GM18507 (cell line): ENCODE data around the gene LHB.
"Not testable (repeated sequence)": the region's sequence is repeated elsewhere in the genome, so short reads cannot be mapped to it uniquely, and the experiment has no call there.

Experiments used
- DNase-seq: peaks from one replicate; pipeline ENCODE4 v3.0.0; 2011; ENCODE audit warnings: low read depth; ENCODE audit not compliant: insufficient read length; ENCODE audit errors: extremely low spot score
- FAIRE-seq: peaks from 2 replicates; lab custom pipeline; 2011; peaks lifted over from hg19 to GRCh38; lab: Jason Lieb, UNC

The LHB gene

DNA sequence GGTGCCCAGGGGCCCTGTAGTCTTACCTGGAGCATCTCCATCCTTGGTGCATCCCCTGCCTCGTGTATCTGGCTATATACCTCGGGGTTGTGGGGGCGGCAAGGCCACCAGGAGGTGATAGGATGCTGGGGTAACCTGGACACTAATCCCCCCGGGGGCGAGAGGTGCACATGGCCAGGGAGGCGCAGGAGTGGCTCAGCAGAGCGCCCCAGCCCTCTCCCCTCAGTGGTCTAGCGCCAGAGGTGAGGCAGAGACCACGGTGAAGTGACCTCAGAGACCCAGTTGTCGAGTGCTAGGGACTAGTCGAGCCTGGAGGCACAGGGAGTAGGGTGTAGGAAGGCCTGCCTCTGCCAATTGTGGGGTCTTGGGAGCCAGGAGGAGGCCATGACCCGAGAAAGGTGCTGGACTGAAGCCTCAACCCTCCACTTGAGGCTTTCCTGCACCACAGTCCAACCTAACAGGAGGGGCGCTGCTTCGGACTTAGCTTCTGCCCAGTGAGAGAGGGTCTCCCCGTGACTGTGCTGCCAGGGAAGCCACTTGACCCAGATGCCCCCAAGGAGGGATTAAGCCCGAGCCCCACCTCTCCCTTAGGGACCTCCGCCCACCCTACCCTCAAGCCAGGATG is at the start of gene LHB:
Gene LHB (minus strand): TSS at position 51 of the 625 bp plus-strand sequence. CDS start 10 bp downstream, at position 41.
- no peak for FAIRE-seq

DNA sequence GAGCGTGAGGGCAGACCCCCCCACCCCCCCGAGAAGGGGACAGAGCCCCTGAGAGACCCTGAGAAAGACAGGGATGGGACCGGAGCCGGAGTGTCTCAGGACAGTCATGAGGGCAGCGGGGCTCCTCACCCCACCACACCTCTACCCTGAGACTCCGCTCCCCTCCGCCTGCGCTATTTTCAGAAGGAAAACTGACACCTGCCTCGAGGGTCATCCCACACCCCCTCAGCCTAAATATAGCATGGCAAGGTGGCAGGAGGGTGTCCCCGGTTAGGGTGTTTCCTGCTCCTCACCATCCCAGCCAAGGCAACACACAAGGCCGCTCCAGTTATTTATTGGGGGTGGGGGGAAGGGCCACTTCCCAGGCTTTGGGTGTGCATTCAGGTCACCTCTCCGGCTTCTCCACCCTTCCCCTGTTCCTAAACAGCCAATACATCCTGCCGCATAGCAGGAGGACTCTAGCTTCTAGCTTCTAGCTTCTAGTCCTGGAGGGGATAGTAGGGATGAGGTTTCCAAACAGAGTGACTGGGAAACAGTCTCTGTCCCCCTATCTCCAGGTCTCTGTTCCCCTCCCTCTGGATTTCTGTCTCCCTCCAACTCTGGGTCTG is 49.1 kb upstream of the LHB start:
- no peak for FAIRE-seq
- no peak for DNase-seq

More for the DNA sequence above, at the start of gene LHB:
- no peak for DNase-seq

DNA sequence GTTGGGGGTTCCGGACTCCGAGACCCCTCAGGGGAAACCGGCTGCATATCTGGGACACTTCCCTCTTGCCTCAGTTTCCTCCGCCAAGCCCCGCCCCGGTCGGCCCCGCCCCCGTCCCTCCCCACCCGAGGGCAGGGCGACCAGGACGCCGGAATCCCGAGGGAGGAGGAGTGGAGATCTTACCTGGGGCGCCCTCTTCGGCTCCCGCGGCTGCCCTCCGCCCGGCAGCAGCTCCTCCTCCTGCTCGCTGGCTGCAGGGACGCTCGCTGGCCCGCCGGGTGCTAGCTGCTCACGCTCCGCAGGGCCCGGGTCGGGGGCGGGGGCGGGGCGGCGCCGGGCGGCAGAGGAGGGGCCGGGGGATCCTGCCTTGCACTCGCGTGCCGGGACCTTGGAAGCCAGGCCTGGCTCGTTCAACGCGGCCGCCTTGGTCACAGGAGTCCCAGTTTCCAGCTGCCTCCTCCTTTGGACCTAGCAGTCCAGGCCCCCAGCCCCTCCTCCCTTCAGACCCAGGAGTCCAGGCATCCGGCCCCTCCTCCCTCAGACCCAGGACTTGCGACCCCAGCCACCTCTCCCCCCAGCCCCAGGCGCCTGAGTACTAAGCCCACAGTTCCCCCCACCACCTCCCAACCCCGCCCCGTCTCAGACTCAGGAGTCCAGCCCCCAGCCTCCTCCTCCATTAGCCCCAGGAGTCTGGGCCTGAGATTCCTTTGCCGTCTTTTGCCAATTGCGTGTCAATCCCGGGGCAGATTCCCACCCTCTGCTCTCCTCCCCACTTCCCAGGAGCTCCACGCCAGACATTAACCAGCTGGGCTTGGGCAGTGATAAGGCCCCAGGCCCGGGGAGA is 48.1 kb upstream of the LHB start, which contains the start of gene NTF4:
Gene NTF4 (minus strand): TSS at position 51 of the 844 bp plus-strand sequence. CDS start 2,821 bp downstream, outside the sequence.
- DNase-seq = no peak

DNA sequence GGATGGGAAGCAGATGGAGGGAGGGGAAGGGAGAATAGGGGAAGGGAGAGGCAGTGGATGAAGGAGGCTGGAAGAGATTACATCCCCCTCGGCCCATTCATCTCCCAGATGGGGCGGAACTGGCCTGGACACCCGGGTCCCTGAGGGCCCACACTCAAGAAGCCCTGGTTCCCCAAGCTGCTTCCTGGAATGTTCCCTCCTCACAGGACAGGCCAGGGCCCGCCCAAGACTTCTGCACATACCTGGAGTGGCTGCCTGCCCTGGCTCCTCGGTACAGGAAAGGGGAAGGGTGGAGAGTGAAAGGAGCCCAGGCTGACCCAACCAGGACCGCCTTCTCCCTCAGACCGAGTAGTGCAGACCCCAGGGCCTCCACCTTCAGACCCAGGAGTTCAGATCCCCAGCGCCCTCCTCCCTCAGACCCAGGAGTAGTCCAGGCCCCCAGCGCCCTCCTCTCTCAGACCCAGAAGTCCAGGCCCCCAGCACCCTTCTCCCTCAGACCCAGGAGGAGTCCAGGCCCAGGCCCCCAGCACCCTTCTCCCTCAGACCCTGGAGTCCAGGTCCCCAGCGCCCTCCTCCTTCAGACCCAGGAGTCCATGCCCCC is 47.2 kb upstream of the LHB start:
- DNase-seq (no peak), FAIRE-seq (no peak)

More for the DNA sequence above, 48.1 kb upstream of the LHB start, which contains the start of gene NTF4:
- FAIRE-seq = no peak

DNA sequence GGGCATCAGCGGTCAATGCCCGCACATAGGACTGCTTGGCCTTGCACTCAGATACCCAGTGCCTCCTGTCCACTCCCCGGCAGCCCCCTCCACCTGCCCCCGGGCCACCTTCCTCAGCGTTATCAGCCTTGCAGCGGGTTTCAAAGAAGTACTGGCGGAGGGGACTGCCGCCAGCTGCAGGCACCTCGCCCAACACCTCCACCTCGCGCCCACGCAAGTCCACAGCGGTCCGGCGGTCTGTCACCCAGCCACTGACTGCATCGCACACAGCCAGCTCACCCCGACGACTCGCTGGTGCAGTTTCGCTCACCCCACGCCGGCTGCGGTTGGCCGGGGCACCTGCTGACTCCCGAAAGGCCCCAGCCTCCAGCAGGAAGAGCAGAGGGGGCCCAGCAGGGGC is 44.6 kb upstream of the LHB start:
- no peak for FAIRE-seq
- no peak for DNase-seq

DNA sequence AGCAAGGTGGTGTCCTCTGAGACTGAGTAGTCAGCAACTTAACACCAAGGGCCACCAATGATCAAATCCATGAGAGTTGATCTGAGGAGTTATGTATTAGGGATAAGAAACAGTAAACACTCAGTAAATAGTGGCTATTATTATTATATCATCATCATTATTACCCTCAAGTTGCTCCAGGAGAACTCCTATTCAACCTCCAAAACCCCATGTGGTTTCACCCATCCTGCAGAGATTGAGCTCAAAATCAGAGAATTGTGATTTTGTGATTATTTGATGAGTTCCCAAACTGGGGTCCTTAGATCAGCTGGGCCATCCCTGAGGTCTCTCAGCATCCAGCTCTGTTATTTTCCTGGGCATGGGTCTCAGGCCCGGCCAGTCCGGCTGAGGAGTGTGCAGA is 44.1 kb upstream of the LHB start:
- DNase-seq (no peak), FAIRE-seq (no peak)

DNA sequence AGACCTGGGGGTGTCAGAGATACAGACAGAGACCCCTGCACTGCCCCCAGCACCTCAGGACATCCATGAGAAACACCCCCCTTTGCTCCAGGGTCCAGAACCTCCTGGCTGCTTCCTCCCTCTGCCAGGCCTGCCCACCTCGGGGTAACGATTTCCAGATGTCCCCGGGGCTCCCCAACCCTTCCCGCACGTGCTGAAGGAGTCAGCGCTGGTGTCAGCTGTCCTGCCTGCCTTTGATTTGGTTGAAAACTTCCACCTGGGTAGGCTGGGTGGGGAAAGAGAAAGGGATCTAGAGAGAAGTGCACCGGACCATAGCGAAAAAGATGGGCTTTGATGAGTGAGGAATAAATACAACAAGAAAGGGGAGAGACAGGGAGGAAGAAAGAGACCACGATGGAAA is 42.2 kb upstream of the LHB start:
- DNase-seq (no peak), FAIRE-seq (no peak)

DNA sequence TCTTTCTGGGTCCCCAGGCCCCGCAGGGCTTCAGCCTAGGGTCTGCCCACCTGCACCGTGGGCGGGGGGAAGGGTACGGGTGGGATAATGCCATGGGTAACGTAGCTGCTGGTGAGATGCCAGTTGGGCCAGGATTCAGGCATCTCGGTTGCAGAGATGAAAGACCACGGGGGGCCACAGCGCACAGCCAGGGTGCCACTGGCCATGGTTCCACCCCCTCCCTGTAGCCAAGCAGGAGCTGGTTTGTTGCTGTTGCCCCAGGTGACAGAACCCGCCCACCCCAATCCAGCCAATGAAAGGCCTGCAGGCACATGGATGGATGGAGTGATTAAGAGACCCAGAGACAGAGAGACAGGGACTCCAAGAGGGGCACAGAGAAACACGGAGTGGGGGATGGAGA is 41.7 kb upstream of the LHB start:
- no peak for DNase-seq
- no peak for FAIRE-seq

DNA sequence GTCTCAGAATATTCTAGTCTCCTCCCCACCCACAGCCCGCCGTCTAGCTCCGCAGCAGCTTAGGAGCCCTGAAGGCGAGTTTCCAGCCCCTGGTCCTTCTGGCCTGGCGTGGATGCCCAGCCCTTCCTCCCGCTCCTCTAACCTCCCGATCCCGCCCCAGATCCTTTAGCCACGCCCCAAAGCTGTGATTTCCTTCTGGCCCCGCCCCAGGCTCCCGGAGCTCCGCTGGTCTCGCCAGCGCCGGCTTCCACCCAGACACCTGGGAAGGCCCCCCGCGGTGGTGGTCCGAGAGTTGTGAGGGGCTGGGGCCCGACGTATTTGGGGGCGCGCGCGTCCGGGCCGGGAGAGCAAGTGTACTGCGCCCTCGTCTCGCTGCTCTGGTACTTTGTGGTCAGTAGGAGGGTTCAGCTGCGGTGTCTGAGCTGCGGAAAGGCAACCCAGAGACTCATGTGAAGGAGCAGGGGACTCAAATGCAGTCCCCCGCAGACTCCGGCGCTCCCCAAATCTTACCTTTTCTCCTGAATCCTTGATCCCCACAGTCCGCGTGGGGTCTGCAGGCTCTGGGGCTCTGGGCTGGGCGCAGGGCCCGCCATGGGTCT is 40.8 kb upstream of the LHB start, which contains the start of gene CGB7:
Gene CGB7 (minus strand): TSS at position 114 of the 599 bp plus-strand sequence. CDS start 2,374 bp downstream, outside the sequence.
- FAIRE-seq = no peak
- no peak for DNase-seq

DNA sequence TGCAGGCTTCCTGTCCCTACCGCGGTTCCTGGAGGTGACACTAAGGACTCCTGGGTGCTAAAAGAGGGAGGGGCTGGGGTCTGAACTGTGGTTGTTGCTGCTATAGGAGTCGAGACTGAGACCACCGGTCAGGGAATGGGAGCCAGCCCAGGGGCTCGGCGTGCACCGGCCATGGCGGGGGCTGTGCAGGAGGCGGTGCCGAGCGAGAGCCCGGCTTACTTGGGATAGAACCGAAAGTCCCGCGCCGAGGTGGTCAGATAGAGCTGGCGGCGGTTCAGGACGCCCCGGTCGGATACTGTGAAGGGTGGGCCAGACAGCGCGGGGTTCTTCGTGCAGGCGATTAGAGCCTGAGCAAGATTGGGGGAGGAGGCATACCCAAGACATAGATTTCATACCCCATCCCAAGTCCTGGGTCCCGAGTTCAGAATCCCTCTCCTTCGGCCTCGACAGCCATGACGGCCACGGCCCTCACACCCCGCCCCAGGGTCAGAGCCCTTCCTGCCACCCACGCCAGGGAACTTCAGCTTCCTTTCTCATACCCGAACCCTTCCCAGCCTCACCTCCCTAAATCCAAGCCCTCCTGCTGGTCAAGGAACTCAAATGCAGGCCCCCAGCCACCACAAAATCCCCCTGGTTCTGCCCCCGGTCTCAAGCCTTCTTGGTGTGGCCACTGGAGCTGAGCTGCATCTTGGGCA is 40.2 kb upstream of the LHB start:
- not testable (repeated sequence) for DNase-seq, FAIRE-seq

DNA sequence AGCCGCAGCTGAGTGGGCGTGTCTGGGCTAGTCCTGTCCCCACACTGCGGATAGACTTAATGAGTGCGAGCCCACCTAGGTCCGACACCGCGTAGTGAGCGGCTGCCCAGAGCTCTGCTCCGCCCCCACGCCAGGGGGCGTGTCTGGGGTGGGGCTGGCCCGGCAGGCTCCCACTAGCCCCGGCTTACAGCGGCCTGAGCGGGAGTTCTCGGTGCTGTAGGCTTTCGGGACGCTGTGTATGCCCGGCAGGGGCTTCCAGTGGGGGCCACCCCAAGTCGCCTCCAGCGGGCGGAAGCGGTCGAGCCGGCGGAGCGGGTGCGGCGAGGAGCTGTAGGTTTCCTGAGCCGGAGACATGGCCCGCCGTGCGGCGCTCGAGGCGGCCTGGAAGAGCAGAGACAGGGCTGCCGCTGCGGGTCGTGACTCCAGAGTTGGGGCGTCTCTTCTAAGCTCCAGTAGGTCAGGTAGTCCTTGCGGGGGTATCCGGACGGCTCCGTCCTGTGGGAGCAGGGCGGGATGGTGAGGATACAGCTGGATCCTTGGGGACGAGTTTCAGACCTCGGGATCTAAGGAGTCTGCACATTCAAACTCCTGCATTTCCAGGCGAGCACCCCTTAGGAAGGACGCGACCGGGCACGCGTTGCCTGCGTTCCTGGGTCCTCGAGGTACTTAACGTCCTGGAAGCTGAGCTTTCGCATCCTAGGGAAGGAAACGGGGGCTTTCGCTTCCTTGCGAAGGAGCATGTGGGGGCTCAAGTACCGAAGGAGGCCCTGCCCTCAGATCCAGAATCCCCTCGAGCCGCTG is 39.4 kb upstream of the LHB start:
- FAIRE-seq (no peak), DNase-seq (peak; percentile 49)

DNA sequence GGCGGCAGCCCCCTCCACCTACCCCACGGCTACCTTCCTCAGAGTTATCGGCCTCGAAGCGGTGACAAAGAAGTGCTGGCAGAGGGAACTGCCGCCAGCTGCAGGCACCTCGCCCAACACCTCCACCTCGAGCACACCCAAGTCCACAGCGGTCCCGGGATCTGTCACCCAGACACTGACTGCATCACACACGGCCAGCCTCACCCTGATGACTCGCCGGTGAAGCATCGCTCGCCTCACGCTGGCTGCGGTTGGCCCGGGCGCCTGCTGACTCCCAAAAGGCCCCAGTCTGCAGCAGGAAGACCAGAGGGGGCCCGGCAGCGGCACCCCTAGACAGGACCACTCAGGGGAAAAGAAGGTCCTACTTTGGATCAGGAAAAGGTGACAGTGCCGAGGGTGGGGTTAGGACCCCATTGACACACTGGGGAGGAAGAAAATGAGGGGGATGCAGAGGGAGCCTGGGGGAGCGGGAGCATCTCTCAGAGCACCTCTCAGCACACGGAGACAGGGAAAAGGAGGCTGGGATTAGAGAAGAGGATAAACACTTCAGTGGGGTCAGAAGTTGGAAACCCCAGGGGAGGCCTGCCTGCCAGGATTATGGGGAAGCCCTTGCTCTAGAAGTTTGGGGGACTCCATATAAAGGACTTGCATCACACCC is 33.6 kb upstream of the LHB start:
- DNase-seq, FAIRE-seq: not testable (repeated sequence)

DNA sequence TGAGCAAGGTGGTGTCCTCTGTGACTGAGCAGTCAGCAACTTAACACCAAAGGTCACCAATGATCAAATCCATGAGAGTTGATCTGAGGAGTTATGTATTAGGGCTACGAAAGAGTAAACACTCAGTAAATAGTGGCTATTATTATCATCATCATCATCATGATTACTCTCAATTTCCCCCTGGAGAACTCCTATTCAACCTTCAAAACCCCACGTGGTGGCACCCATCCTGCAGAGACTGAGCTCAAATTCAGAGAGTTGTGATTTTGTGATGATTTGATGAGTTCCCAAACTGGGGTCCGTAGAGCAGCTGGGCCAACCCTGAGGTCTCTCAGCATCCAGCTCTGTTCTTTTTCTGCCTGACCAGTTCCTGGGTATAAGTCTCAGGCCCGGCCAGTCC is 32.9 kb upstream of the LHB start:
- not testable (repeated sequence) for FAIRE-seq, DNase-seq

DNA sequence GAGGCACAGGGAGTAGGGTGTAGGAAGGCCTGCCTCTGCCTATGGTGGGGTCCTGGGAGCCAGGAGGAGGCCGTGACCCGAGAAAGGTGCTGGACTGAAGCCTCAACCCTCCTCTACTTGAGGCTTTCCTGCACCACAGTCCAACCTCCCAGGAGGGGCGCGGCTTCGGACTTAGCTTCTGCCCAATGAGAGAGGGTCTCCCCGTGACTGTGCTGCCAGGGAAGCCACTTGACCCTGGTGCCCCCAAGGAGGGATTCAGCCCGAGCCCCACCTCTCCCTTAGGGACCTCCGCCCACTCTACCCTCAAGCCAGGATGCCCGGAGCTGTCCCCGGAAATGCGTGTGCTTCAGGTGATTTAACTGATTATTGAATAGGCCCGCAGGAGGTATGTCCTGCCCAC is 32.1 kb upstream of the LHB start, which contains the start of gene CGB8:
Gene CGB8 (minus strand): TSS at position 101 of the 400 bp plus-strand sequence. CDS start 372 bp downstream, outside the sequence.
- DNase-seq, FAIRE-seq: not testable (repeated sequence)

DNA sequence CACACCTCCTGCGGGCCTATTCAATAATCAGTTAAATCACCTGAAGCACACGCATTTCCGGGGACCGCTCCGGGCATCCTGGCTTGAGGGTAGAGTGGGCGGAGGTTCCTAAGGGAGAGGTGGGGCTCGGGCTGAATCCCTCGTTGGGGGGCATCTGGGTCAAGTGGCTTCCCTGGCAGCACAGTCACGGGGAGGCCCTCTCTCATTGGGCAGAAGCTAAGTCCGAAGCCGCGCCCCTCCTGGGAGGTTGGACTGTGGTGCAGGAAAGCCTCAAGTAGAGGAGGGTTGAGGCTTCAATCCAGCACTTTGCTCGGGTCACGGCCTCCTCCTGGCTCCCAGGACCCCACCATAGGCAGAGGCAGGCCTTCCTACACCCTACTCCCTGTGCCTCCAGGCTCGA is 26.7 kb upstream of the LHB start, which contains the start of gene CGB5:
Gene CGB5 (plus strand): TSS at position 301 of the 400 bp plus-strand sequence. CDS start 362 bp downstream, outside the sequence.
- not testable (repeated sequence) for FAIRE-seq, DNase-seq

DNA sequence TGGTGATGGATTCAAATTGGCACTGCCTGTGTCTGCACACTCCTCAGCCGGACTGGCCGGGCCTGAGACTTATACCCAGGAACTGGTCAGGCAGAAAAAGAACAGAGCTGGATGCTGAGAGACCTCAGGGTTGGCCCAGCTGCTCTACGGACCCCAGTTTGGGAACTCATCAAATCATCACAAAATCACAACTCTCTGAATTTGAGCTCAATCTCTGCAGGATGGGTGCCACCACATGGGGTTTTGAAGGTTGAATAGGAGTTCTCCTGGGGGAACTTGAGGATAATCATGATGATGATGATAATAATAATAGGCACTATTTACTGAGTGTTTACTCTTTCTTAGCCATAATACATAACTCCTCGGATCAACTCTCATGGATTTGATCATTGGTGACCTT is 25.8 kb upstream of the LHB start:
- FAIRE-seq, DNase-seq: not testable (repeated sequence)

DNA sequence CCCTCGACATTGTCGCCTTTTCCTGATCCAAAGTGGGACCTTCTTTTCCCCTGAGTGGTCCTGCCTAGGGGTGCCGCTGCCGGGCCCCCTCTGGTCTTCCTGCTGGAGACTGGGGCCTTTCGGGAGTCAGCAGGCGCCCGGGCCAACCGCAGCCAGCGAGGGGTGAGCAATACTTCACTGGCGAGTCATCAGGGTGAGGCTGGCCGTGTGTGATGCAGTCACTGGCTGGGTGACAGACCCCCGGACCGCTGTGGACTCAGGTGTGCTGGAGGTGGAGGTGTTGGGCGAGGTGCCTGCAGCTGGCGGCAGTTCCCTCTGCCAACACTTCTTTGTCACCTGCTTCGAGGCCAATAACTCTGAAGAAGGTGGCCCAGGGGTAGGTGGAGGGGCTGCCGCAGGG is 25.3 kb upstream of the LHB start:
- FAIRE-seq = no peak

More for the DNA sequence above, 25.3 kb upstream of the LHB start:
- DNase-seq = no peak
